Natural killer cell (primary cell): ENCODE results near the gene RAB27A. TPM values are rescaled to one million over a fixed set of nuclear protein-coding genes. Genes with fewer than 3 reads are reported as not detected.
A peak's percentile ranks its signal among the peaks of the same experiment; 100 is the strongest.
"Not testable (repeated sequence)": the region's sequence is repeated elsewhere in the genome, so short reads cannot be mapped to it uniquely, and the experiment has no call there.

ENCODE experiments used
- ATAC-seq, 3 donors: fragments of 150-1000 bp in 2 of 3; fragments of 200-7000 bp in 1 of 3; cut with Tn5 transposase; 1 replicate in 1 of 3; 2 replicates in 2 of 3; pipeline ENCODE4 v1.10.0; 2021; ENCODE audit warnings: mild to moderate bottlenecking in 2 of 3, moderate library complexity in 2 of 3
- DNase-seq, 2 donors: peaks; one replicate each; pipeline versions ENCODE4 v3.0.0 to v3.0.0-alpha.2; 2013 to 2021; ENCODE audit warnings: mixed read lengths in 1 of 2
- H3K27ac ChIP-seq: one replicate; pipeline ENCODE4 v1.5.1; 2013; ENCODE audit warnings: mild to moderate bottlenecking, low read length
- H3K27me3 ChIP-seq: one replicate; pipeline ENCODE4 v1.6.1; 2013; ENCODE audit warnings: low read length; ENCODE audit not compliant: control insufficient read depth, insufficient read depth
- H3K36me3 ChIP-seq: one replicate; pipeline ENCODE4 v1.6.1; 2013; ENCODE audit warnings: low read length; ENCODE audit not compliant: control insufficient read depth, insufficient read depth
- H3K4me1 ChIP-seq: one replicate; pipeline ENCODE4 v1.6.1; 2013; ENCODE audit warnings: low read length; ENCODE audit not compliant: control insufficient read depth, insufficient read depth
- H3K4me3 ChIP-seq: one replicate; pipeline ENCODE4 v1.5.1; 2013; ENCODE audit warnings: low read length
- H3K9me3 ChIP-seq: one replicate; pipeline ENCODE4 v1.6.1; 2013; ENCODE audit warnings: low read length; ENCODE audit not compliant: control insufficient read depth, insufficient read depth
- H3K27ac Mint-ChIP-seq, 2 donors: one replicate each; pipeline ENCODE4 v1.8.0; 2022; ENCODE audit warnings: mild to moderate bottlenecking in 2 of 2, mixed read lengths in 2 of 2, moderate library complexity in 1 of 2
- H3K27me3 Mint-ChIP-seq, 2 donors: one replicate each; pipeline ENCODE4 v1.8.0; 2022; ENCODE audit warnings: low read depth in 2 of 2, mixed read lengths in 2 of 2
- H3K36me3 Mint-ChIP-seq: one replicate; pipeline ENCODE4 v1.8.0; 2022; ENCODE audit warnings: mixed read lengths
- H3K4me1 Mint-ChIP-seq, 2 donors: one replicate each; pipeline ENCODE4 v1.8.0; 2022; ENCODE audit warnings: mixed read lengths in 2 of 2
- H3K4me3 Mint-ChIP-seq: one replicate; pipeline ENCODE4 v1.8.0; 2022; ENCODE audit warnings: mild to moderate bottlenecking, moderate library complexity, mixed read lengths
- H3K9me3 Mint-ChIP-seq, 2 donors: one replicate each; pipeline ENCODE4 v1.8.0; 2022; ENCODE audit warnings: mixed read lengths in 2 of 2
- CTCF ChIP-seq: fragments of 200-600 bp; IDR thresholded peaks from one replicate; pipeline ENCODE4 v1.8.0; 2022; ENCODE audit warnings: antibody characterized with exemption
- WGBS: methylation state at CpG from one replicate; pipeline ENCODE4 v1.1.7; 2013; ENCODE audit warnings: missing lambda C conversion rate; ENCODE audit not compliant: insufficient coverage; 5-methylcytosine and 5-hydroxymethylcytosine counted together
- intact Hi-C: fragments of 100-400 bp; cut with micrococcal nuclease; formaldehyde crosslinking; loops from one replicate; pipeline ENCODE4 v1.14.2; 2022
- total RNA-seq, 4 donors: library from RNA; stranded (reverse); fragments of 120-200 nt in 1 of 4; gene quantifications; one replicate each; pipeline versions ENCODE4 v1.2.3 to v1.2.4, GENCODE V29; 2013 to 2022

The RAB27A gene
- total RNA-seq, 3 donors from 2014 or later (not counting 1 experiment from before 2014, with no cell fraction given) = 90.0 to 111 (median 98.1) TPM

DNA sequence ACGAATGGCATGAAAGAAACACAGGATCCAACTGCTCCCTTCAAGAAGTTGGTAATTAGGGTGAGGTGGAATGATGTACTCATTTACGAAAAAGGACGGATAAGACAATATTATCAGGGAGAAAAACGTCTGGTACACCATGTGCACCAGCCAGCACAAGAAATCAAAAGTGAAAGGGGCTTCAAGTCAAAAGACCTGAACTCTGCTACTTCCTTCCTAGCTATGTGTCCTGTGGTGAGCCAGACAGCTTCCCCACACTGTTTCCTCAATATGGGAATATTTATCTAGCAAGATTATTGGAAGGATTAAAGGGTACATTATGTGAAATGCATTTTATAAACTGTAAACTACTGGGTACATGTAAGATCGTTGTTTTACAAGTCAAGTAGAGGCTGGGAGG lies 33.9 kb downstream of the RAB27A start:
- H3K4me3 Mint-ChIP-seq = peak overlapping the region; percentile 87
- H3K4me1 ChIP-seq = peaks cover 45% of the 10 kb centered on the region
- H3K27me3 Mint-ChIP-seq = no peaks in the 10 kb centered on the region

GRCh38 chr15:55254916-55255679 lies 34.5 kb downstream of the RAB27A start:
- Histone ChIP-seq H3K36me3 (peaks cover 4% of the 10 kb centered on the region), H3K9me3 (no peaks in the 10 kb centered on the region), H3K27ac (peak overlapping the region; percentile 75), H3K27me3 (no peaks in the 10 kb centered on the region), H3K4me3 (peak overlapping the region; percentile 42), H3K4me1 (peaks cover 46% of the 10 kb centered on the region)
- H3K9me3 Mint-ChIP-seq = no peaks in the 10 kb centered on the region
- peak overlapping the region; percentile 91 to 92 for H3K27ac Mint-ChIP-seq
- ATAC-seq (peak in 2 of 3 donors; percentile 23 to 31), DNase-seq (peak in 1 of 2 donors; percentile 40)
- peaks cover 72 to 78% of the 10 kb centered on the region in 2 donors for H3K4me1 Mint-ChIP-seq
- peak overlapping the region; percentile 87 for H3K4me3 Mint-ChIP-seq
- no peak for TF ChIP-seq CTCF
- no peaks in the 10 kb centered on the region for H3K36me3 Mint-ChIP-seq
- no peaks in the 10 kb centered on the region for H3K27me3 Mint-ChIP-seq
- intact Hi-C loops = loop anchor here (5.0 kb wide), 1 partner anchor 33 kb away; no protein-coding TSS in a partner anchor
- 56% methylated on average over 4 of the region's 4 CpGs for WGBS

More for the DNA sequence above, 33.9 kb downstream of the RAB27A start:
- H3K27ac ChIP-seq = peak overlapping the region; percentile 75
- peak overlapping the region; percentile 42 for H3K4me3 ChIP-seq
- TF ChIP-seq CTCF = no peak
- no peaks in the 10 kb centered on the region for H3K36me3 Mint-ChIP-seq
- peak; percentile 71 to 80 (median 74) for ATAC-seq
- peaks cover 70 to 76% of the 10 kb centered on the region in 2 donors for H3K4me1 Mint-ChIP-seq
- no peaks in the 10 kb centered on the region for H3K9me3 ChIP-seq
- H3K27me3 ChIP-seq = no peaks in the 10 kb centered on the region
- peak in 1 of 2 donors; percentile 67 for DNase-seq
- no peaks in the 10 kb centered on the region for H3K9me3 Mint-ChIP-seq
- intact Hi-C loops = loop anchor here (5.0 kb wide), 1 partner anchor 33 kb away; no protein-coding TSS in a partner anchor
- H3K36me3 ChIP-seq = peaks cover 4% of the 10 kb centered on the region
- H3K27ac Mint-ChIP-seq = peak overlapping the region; percentile 91 to 92
- 27% methylated on average over 5 of the region's 5 CpGs for WGBS

DNA sequence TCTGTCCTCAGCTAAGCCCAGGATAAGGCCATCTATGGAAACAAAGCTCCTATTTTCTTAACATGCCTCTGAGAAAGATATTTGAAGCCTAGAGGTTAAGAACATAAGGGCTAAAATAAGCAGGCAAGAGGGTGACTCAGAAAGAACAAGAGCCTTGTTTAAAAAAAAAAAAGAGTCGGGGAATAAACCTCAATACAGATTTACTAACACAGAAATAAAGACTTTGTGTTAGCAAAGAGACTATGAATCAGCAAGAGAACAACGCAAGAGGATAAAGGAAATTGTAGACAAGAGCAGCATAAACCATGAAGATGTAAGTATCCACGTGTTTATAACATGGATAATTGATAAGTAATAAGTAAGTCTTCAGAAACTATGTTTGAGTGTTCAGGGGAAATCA lies 36.0 kb downstream of the RAB27A start:
- no peak for TF ChIP-seq CTCF
- Histone ChIP-seq H3K4me1 (peaks cover 52% of the 10 kb centered on the region), H3K27ac (no peak overlapping the region), H3K9me3 (no peaks in the 10 kb centered on the region), H3K27me3 (no peaks in the 10 kb centered on the region), H3K4me3 (no peak overlapping the region), H3K36me3 (no peaks in the 10 kb centered on the region)
- peaks cover 76 to 81% of the 10 kb centered on the region in 2 donors for H3K4me1 Mint-ChIP-seq
- H3K36me3 Mint-ChIP-seq = no peaks in the 10 kb centered on the region
- intact Hi-C loops = no loop called here
- no peaks in the 10 kb centered on the region for H3K27me3 Mint-ChIP-seq
- DNase-seq = no peak
- peak overlapping the region; percentile 15 for H3K4me3 Mint-ChIP-seq
- peak overlapping the region; percentile 74 to 76 for H3K27ac Mint-ChIP-seq
- H3K9me3 Mint-ChIP-seq = no peaks in the 10 kb centered on the region
- 25% methylated on average over 1 of the region's 3 CpGs for whole genome bisulfite sequencing
- peak in 1 of 3 donors; percentile 25 for ATAC-seq

- WGBS = 93% methylated on average over 8 of the region's 8 CpGs
- ATAC-seq, H3K36me3 ChIP-seq, H3K27me3 ChIP-seq, H3K9me3 ChIP-seq, H3K9me3 Mint-ChIP-seq, H3K27ac ChIP-seq, H3K4me3 Mint-ChIP-seq, H3K27me3 Mint-ChIP-seq, DNase-seq, H3K36me3 Mint-ChIP-seq, H3K4me3 ChIP-seq, intact Hi-C loops: not testable (repeated sequence)
- Mint-ChIP-seq H3K27ac (peak overlapping the region; percentile 74 to 92), H3K4me1 (peaks cover 76 to 81% of the 10 kb centered on the region in 2 donors)
- H3K4me1 ChIP-seq = peaks cover 49% of the 10 kb centered on the region
Observed at GRCh38 chr15:55252201-55252600, 37.4 kb downstream of the RAB27A start.
